Measurements from ENCODE around the gene GDPD5. TPM values are rescaled to one million over a fixed set of nuclear protein-coding genes. Genes with fewer than 3 reads are reported as not detected.

GDPD5 gene
- total and polyA plus RNA-seq, 9 donors, result 3.8 to 15.8 (median 8.1) TPM

DNA sequence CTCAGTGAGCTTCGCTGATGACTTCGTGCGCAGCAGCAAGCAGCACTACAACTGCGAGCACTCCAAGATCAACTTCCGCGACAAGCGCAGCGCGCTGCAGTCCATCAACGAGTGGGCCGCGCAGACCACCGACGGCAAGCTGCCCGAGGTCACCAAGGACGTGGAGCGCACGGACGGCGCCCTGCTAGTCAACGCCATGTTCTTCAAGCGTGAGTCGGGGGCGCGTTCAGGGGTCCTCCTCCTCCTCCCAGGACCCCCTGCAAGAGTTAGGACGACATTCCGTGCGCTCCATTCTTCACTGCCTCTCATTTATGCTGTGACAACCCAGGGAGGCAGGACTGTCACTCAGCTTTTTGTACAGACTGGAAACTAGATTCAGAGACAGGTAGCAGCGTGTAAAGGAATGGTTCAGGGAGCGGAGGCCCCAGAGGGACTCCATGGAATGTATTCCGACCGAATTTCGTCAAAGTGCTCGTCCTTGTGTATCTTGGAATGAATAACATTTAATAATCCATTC lies 41.1 kb upstream of the GDPD5 start:
- Histone ChIP-seq H3K36me3 (no peaks in the 10 kb centered on the region), H3K4me3 (no peak overlapping the region), H3K27ac (no peak overlapping the region), H3K9me3 (no peaks in the 10 kb centered on the region), H3K4me1 (ENCODE audit: insufficient read depth) (peaks cover 24% of the 10 kb centered on the region), H3K27me3 (no peaks in the 10 kb centered on the region)
- TF ChIP-seq POLR2A (IDR thresholded peaks at IDR 0.05), result no peak
- TF ChIP-seq, protein P1, sequence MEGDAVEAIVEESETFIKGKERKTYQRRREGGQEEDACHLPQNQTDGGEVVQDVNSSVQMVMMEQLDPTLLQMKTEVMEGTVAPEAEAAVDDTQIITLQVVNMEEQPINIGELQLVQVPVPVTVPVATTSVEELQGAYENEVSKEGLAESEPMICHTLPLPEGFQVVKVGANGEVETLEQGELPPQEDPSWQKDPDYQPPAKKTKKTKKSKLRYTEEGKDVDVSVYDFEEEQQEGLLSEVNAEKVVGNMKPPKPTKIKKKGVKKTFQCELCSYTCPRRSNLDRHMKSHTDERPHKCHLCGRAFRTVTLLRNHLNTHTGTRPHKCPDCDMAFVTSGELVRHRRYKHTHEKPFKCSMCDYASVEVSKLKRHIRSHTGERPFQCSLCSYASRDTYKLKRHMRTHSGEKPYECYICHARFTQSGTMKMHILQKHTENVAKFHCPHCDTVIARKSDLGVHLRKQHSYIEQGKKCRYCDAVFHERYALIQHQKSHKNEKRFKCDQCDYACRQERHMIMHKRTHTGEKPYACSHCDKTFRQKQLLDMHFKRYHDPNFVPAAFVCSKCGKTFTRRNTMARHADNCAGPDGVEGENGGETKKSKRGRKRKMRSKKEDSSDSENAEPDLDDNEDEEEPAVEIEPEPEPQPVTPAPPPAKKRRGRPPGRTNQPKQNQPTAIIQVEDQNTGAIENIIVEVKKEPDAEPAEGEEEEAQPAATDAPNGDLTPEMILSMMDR (IDR thresholded peaks at IDR 0.05), result no peak
- TF ChIP-seq EP300 (IDR thresholded peaks at IDR 0.05), result no peak
- intact Hi-C loops (cut with DNase I), result no loop called here
- WGBS, 3 donors, result 58 to 79% (median 58%) methylated on average over 20 to 34 of the region's 34 CpGs
- DNase-seq, result peak in 1 of 5 donors; percentile 35

DNA sequence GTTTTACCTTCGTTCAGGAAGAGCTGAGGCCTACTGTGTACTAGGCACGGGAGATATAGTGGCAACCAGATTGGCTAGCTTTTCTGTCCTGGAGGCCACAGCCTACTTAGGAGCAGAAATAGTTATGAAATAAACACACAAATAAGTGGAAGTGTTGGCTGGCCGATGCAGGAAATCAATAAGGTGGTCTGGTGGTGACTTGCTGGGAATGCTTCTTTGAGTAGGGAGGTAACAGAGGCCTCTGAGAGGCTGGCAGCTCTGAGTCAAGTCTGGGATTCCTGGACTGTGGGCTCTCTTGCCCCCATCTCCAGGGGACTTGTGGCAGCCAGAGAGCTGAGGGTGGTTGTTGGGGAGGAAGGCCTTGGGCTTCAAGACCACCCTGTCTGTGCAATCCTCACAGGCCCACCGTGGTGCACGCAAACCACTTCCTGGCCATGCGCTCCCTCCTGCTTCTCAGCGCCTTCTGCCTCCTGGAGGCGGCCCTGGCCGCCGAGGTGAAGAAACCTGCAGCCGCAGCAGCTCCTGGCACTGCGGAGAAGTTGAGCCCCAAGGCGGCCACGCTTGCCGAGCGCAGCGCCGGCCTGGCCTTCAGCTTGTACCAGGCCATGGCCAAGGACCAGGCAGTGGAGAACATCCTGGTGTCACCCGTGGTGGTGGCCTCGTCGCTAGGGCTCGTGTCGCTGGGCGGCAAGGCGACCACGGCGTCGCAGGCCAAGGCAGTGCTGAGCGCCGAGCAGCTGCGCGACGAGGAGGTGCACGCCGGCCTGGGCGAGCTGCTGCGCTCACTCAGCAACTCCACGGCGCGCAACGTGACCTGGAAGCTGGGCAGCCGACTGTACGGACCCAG lies 40.4 kb upstream of the GDPD5 start:
- TF ChIP-seq POLR2A (IDR thresholded peaks at IDR 0.05) (no peak), EP300 (IDR thresholded peaks at IDR 0.05) (no peak)
- TF ChIP-seq, protein P1 (IDR thresholded peaks at IDR 0.05), result no peak
- Histone ChIP-seq H3K36me3 (no peaks in the 10 kb centered on the region), H3K9me3 (no peaks in the 10 kb centered on the region), H3K27me3 (no peaks in the 10 kb centered on the region), H3K27ac (no peak overlapping the region), H3K4me3 (no peak overlapping the region), H3K4me1 (ENCODE audit: insufficient read depth) (peaks cover 24% of the 10 kb centered on the region)
- intact Hi-C loops (cut with DNase I), result no loop called here
- DNase-seq, result peak in 2 of 5 donors; percentile 36 to 44
- 38 to 68% (median 39%) methylated on average over 42 to 43 of the region's 43 CpGs for WGBS, 3 donors

DNA sequence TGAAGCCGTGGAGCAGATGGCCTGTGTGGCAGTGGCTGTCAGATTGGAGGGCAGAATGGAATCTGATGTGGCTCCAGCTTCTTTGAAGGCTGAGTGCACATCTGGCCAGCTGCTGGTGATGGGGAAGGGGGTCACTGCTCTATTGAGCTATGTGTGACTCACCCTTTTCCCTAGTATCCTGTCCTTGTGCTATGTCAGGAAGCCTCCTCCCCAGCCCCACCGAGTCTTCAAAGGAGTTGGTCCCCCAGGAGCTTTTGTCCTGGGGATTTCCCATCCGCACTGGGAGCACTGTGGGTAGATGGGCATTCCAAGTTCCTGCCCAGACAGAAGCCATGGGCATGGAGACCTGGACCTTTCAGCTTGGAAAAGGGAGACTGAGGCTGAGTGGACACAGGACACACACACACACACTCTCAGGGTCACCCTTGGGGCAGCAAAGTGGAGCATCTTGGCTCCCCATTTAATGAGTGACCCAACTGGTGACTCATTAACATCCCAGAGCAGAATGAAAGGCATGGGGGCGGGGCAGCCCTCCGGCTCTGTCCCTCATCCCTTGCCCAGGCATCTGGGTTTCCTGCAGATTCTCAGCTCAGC lies 39.6 kb upstream of the GDPD5 start:
- Histone ChIP-seq H3K27ac (peak overlapping the region; percentile 98 to 100), H3K9me3 (no peaks in the 10 kb centered on the region), H3K27me3 (no peaks in the 10 kb centered on the region), H3K4me1 (ENCODE audit: insufficient read depth) (peaks cover 25% of the 10 kb centered on the region), H3K36me3 (no peaks in the 10 kb centered on the region), H3K4me3 (no peak overlapping the region)
- TF ChIP-seq EP300 (IDR thresholded peaks at IDR 0.05) (no peak), POLR2A (IDR thresholded peaks at IDR 0.05) (no peak)
- TF ChIP-seq, protein P1 (IDR thresholded peaks at IDR 0.05), result no peak
- intact Hi-C loops (cut with DNase I), result no loop called here
- DNase-seq, result peak in 4 of 5 donors; percentile 53 to 75 (median 60)
- WGBS, 3 donors, result 16 to 29% (median 19%) methylated on average over 5 of the region's 5 CpGs

DNA sequence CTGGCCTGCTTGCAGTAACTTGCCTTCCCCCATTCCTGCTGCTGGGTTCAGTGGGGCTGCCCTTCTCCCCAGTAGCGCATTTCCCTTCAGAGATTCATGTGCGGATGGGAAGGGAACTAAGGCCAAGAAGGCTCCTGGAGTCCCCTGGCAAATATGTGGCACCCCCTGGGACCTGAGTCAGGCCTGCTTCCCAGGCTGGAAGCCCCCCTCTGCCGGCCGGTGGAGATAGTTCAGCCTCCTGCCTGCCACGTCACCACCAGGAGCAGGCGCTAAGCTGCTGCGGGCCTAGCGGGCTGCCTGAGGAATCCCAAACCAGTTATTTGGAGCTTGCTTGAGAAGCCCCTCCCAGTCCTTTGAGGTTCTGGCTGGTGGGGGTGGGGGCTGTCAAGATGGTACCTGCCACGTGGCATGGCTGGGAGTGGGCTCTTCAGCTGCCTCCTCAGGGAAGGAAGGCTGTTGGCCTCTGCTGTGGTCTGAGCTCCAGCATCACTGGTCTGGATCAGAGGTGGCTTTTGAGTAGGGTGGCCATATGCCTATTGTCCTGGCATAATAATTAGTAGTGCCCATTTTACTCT lies 38.3 kb upstream of the GDPD5 start:
- peak; percentile 71 to 84 (median 79) for DNase-seq
- WGBS, 3 donors, result 1 to 11% (median 2%) methylated on average over 9 of the region's 9 CpGs
- H3K27me3 ChIP-seq, result no peaks in the 10 kb centered on the region
- peak overlapping the region; percentile 98 to 100 for H3K27ac ChIP-seq
- H3K9me3 ChIP-seq, result no peaks in the 10 kb centered on the region
- peak overlapping the region; percentile 88 for H3K4me3 ChIP-seq
- H3K36me3 ChIP-seq, result no peaks in the 10 kb centered on the region
- TF ChIP-seq, protein P1 (IDR thresholded peaks at IDR 0.05), result peak; percentile 34 to 73 (median 72)
- TF ChIP-seq EP300 (IDR thresholded peaks at IDR 0.05), result no peak
- H3K4me1 ChIP-seq (ENCODE audit: insufficient read depth), result peaks cover 29% of the 10 kb centered on the region
- intact Hi-C loops (cut with DNase I), result no loop called here

All from ovary (tissue), 9 donors.